ENCODE data around the gene ZG16B.

The ZG16B gene

DNA sequence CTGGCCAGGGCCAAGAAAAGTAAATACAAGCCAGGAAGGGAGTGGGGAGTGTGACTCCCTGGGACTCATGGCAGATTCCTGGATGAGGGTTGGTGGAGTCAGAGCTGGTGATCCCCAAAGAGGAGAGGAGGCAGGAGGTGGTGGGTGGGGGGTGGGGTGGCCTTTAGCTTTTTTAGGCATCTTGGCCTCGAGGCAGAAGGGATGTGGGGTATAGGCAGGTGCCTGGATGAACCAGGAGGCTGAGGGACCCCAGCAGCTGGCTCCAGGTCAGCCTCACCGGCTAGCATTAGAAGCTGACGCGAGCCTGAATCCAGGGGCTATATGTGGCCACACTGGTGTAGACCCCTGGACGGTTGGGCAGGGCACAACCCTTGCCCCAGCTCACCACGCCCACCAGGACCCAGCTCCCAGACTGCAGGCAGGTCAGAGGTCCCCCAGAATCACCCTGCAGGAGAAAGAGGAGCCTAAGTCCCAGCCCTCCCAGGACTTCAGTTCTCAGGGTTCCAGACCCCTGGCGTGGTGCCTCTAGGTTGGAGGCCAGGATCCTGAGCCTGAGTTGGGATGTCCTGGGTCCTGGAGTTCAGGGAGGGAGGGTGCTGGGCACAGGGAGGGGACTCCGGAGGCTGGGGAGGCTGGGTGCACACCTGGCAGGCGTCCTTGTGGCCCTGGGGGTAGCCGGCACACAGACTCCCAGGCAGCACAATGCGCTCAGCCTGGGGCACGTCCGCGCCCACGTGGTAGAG is 45.6 kb upstream of the ZG16B start:
- H3K36me3 ChIP-seq (ENCODE audit: control insufficient read depth in 1 of 2, insufficient read depth in 2 of 2, low read length in 2 of 2) = no peaks in the 10 kb centered on the region
- no peak overlapping the region for H3K14ac ChIP-seq (ENCODE audit: low read length)
- no peak overlapping the region for H3K4ac ChIP-seq (ENCODE audit: low read depth, low read length)
- H2BK5ac ChIP-seq (ENCODE audit: low read depth, low read length, poor library complexity) = no peak overlapping the region
- no peaks in the 10 kb centered on the region for H3K79me2 ChIP-seq (ENCODE audit: control insufficient read depth, insufficient read depth, low read length, poor library complexity)
- no peak overlapping the region for H2AFZ ChIP-seq (ENCODE audit: insufficient read depth, low read length, poor library complexity)
- H3K4me1 ChIP-seq (ENCODE audit: control insufficient read depth in 1 of 2, insufficient read depth in 2 of 2, low read length in 2 of 2) = no peaks in the 10 kb centered on the region
- H3K18ac ChIP-seq (ENCODE audit: low read length) = no peak overlapping the region
- H3K23ac ChIP-seq (ENCODE audit: low read length) = no peak overlapping the region
- no peak overlapping the region for H3K27ac ChIP-seq (ENCODE audit: low read depth, low read length)
- no peak overlapping the region for H4K91ac ChIP-seq (ENCODE audit: low read depth, low read length)
- no peaks in the 10 kb centered on the region for H3K79me1 ChIP-seq (ENCODE audit: low read length)
- no peak overlapping the region for H3K4me2 ChIP-seq (ENCODE audit: low read length)
- no peaks in the 10 kb centered on the region for H3K27me3 ChIP-seq (ENCODE audit: insufficient read depth, low read length)
- DNase-seq = no peak
- H3K9ac ChIP-seq (ENCODE audit: low read length) = no peak overlapping the region
- H3K4me3 ChIP-seq (ENCODE audit: low read depth, low read length) = no peak overlapping the region
- no CpG with 5 or more reads among the region's 15 CpGs for WGBS (ENCODE audit: extremely low coverage, insufficient coverage, insufficient read length)
- no peak overlapping the region for H2AK5ac ChIP-seq (ENCODE audit: low read length)
- no peak overlapping the region for H2BK120ac ChIP-seq (ENCODE audit: insufficient read depth, low read length, poor library complexity)
- no peak overlapping the region for H4K12ac ChIP-seq (ENCODE audit: low read depth, low read length)
- no peaks in the 10 kb centered on the region for H3K9me3 ChIP-seq (ENCODE audit: insufficient read depth, low read depth, low read length)
- no peak overlapping the region for H4K8ac ChIP-seq (ENCODE audit: low read depth, low read length)
- H2BK12ac ChIP-seq (ENCODE audit: low read length) = no peak overlapping the region

DNA sequence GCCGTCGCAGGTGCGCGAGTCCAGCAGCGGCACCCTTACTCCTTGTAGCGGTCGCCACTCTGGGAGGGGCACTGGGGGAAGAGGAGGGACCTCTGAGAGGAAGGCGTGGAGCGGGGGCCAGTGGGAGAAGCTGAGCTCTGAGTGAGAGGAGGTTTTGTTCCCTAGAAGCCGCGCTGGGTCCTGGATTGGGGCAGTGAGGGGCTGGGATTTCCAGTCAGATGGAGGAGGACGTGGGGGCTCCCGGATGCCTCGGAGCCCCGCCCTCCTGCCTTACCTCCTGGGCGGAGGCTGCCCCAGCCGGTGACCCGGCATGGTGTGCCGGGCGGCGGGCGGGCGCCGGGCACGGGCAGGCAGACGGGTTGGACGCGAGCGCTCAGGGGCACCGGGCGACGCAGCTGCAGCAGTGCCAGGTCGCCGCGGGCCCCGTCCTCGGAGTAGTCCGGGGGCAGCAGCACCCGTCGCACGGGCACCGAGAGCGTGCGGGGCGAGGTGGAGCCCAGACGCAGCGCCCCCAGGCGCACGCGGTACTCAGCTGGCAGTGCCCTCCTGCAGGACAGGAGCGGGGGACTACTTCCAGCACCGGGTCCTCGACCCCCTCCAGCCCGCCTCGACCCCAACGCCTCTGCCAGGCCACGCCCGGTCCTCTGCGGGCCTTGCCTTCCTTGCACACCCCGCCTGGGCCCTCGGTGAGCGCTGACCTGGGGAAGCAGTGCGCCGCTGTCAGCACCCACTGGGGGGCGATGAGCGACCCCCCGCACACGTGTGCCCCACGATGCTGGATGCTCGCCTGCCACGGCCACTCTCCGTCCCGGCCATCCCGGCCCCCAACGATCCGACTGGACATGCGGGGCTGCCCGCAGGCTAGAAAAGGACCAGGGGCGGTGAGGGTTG is 44.8 kb upstream of the ZG16B start:
- no peak overlapping the region for H2BK120ac ChIP-seq (ENCODE audit: insufficient read depth, low read length, poor library complexity)
- no peak overlapping the region for H4K91ac ChIP-seq (ENCODE audit: low read depth, low read length)
- H2BK12ac ChIP-seq (ENCODE audit: low read length) = no peak overlapping the region
- no CpG with 5 or more reads among the region's 79 CpGs for WGBS (ENCODE audit: extremely low coverage, insufficient coverage, insufficient read length)
- no peak overlapping the region for H3K23ac ChIP-seq (ENCODE audit: low read length)
- no peak overlapping the region for H3K4me2 ChIP-seq (ENCODE audit: low read length)
- H3K27ac ChIP-seq (ENCODE audit: low read depth, low read length) = no peak overlapping the region
- no peaks in the 10 kb centered on the region for H3K27me3 ChIP-seq (ENCODE audit: insufficient read depth, low read length)
- DNase-seq = no peak
- no peaks in the 10 kb centered on the region for H3K9me3 ChIP-seq (ENCODE audit: insufficient read depth, low read depth, low read length)
- H3K79me2 ChIP-seq (ENCODE audit: control insufficient read depth, insufficient read depth, low read length, poor library complexity) = no peaks in the 10 kb centered on the region
- no peaks in the 10 kb centered on the region for H3K4me1 ChIP-seq (ENCODE audit: control insufficient read depth in 1 of 2, insufficient read depth in 2 of 2, low read length in 2 of 2)
- no peak overlapping the region for H4K12ac ChIP-seq (ENCODE audit: low read depth, low read length)
- H2AFZ ChIP-seq (ENCODE audit: insufficient read depth, low read length, poor library complexity) = no peak overlapping the region
- H3K14ac ChIP-seq (ENCODE audit: low read length) = no peak overlapping the region
- no peak overlapping the region for H3K9ac ChIP-seq (ENCODE audit: low read length)
- H3K4ac ChIP-seq (ENCODE audit: low read depth, low read length) = no peak overlapping the region
- H3K79me1 ChIP-seq (ENCODE audit: low read length) = no peaks in the 10 kb centered on the region
- no peaks in the 10 kb centered on the region for H3K36me3 ChIP-seq (ENCODE audit: control insufficient read depth in 1 of 2, insufficient read depth in 2 of 2, low read length in 2 of 2)
- no peak overlapping the region for H2AK5ac ChIP-seq (ENCODE audit: low read length)
- no peak overlapping the region for H2BK5ac ChIP-seq (ENCODE audit: low read depth, low read length, poor library complexity)
- H4K8ac ChIP-seq (ENCODE audit: low read depth, low read length) = no peak overlapping the region
- H3K18ac ChIP-seq (ENCODE audit: low read length) = no peak overlapping the region
- no peak overlapping the region for H3K4me3 ChIP-seq (ENCODE audit: low read depth, low read length)

DNA sequence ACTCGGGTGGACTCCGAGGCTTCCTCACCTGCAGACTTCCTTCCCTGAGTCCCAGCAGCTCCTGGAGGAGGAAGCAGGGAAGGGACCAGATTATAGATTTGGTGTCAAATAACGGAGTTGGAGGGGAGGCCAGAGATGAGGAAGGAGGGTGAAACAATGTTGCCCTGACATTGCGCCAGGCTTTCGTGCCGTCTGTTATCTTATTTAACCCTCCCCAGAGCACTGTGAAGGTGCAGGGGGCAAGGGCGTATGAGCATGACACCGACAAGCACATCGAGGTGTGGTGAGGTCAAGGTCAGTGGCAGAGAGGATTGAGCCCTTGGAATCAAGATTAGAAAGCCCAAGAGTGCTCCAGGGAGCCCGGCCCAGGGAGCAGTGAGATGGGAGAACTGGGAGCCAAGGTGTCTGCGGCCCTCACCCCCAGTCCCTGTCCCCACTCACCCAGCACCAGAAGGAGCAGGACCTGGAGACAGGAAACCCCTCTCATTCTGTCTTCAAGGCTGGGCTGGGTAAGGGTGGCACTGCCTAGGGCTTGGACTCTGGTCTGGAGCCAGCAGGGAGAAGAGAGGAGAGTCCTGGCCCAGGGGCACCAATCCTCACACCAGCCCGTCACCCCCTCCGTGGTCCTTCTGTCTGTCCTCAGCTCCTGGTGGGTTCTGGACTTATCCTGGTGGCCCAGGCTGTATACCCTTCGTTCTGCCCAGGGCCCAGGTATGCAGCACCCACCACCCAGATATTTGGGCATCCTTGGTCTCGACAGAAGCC is 43.9 kb upstream of the ZG16B start:
- H3K14ac ChIP-seq (ENCODE audit: low read length) = no peak overlapping the region
- H3K4me3 ChIP-seq (ENCODE audit: low read depth, low read length) = no peak overlapping the region
- H4K12ac ChIP-seq (ENCODE audit: low read depth, low read length) = no peak overlapping the region
- no peaks in the 10 kb centered on the region for H3K36me3 ChIP-seq (ENCODE audit: control insufficient read depth in 1 of 2, insufficient read depth in 2 of 2, low read length in 2 of 2)
- no peak overlapping the region for H3K4me2 ChIP-seq (ENCODE audit: low read length)
- H3K23ac ChIP-seq (ENCODE audit: low read length) = no peak overlapping the region
- no peak overlapping the region for H2BK5ac ChIP-seq (ENCODE audit: low read depth, low read length, poor library complexity)
- H3K79me2 ChIP-seq (ENCODE audit: control insufficient read depth, insufficient read depth, low read length, poor library complexity) = no peaks in the 10 kb centered on the region
- no peaks in the 10 kb centered on the region for H3K9me3 ChIP-seq (ENCODE audit: insufficient read depth, low read depth, low read length)
- H2BK120ac ChIP-seq (ENCODE audit: insufficient read depth, low read length, poor library complexity) = no peak overlapping the region
- DNase-seq = no peak
- H3K27ac ChIP-seq (ENCODE audit: low read depth, low read length) = no peak overlapping the region
- no CpG with 5 or more reads among the region's 15 CpGs for WGBS (ENCODE audit: extremely low coverage, insufficient coverage, insufficient read length)
- H3K9ac ChIP-seq (ENCODE audit: low read length) = no peak overlapping the region
- no peak overlapping the region for H3K4ac ChIP-seq (ENCODE audit: low read depth, low read length)
- no peak overlapping the region for H4K91ac ChIP-seq (ENCODE audit: low read depth, low read length)
- H2AK5ac ChIP-seq (ENCODE audit: low read length) = no peak overlapping the region
- H2BK12ac ChIP-seq (ENCODE audit: low read length) = no peak overlapping the region
- H3K27me3 ChIP-seq (ENCODE audit: insufficient read depth, low read length) = no peaks in the 10 kb centered on the region
- H3K18ac ChIP-seq (ENCODE audit: low read length) = no peak overlapping the region
- H3K4me1 ChIP-seq (ENCODE audit: control insufficient read depth in 1 of 2, insufficient read depth in 2 of 2, low read length in 2 of 2) = no peaks in the 10 kb centered on the region
- H2AFZ ChIP-seq (ENCODE audit: insufficient read depth, low read length, poor library complexity) = no peak overlapping the region
- no peak overlapping the region for H4K8ac ChIP-seq (ENCODE audit: low read depth, low read length)
- no peaks in the 10 kb centered on the region for H3K79me1 ChIP-seq (ENCODE audit: low read length)

DNA sequence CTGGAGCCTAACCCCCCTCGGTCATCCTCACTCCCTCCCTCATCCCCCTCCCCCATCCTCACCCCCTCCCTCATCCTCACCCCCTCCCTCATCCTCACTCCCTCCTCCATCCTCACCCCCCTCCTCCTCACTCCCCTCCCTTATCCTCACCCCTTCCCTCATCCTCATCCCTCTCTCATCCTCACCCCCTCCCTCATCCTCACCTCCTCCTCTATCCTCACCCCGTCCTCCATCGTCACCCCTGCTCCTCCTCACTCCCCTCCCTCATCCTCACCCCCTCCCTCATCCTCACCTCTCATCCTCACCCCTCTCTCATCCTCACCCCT is 43.3 kb upstream of the ZG16B start:
- no peak overlapping the region for H3K4me2 ChIP-seq (ENCODE audit: low read length)
- no peaks in the 10 kb centered on the region for H3K79me2 ChIP-seq (ENCODE audit: control insufficient read depth, insufficient read depth, low read length, poor library complexity)
- no peaks in the 10 kb centered on the region for H3K4me1 ChIP-seq (ENCODE audit: control insufficient read depth in 1 of 2, insufficient read depth in 2 of 2, low read length in 2 of 2)
- 100% methylated on average over 2 of the region's 3 CpGs for WGBS (ENCODE audit: extremely low coverage, insufficient coverage, insufficient read length)
- no peak overlapping the region for H2BK12ac ChIP-seq (ENCODE audit: low read length)
- no peak overlapping the region for H3K23ac ChIP-seq (ENCODE audit: low read length)
- H3K36me3 ChIP-seq (ENCODE audit: control insufficient read depth in 1 of 2, insufficient read depth in 2 of 2, low read length in 2 of 2) = no peaks in the 10 kb centered on the region
- no peak overlapping the region for H3K18ac ChIP-seq (ENCODE audit: low read length)
- H2BK5ac ChIP-seq (ENCODE audit: low read depth, low read length, poor library complexity) = no peak overlapping the region
- H3K4ac ChIP-seq (ENCODE audit: low read depth, low read length) = no peak overlapping the region
- no peaks in the 10 kb centered on the region for H3K9me3 ChIP-seq (ENCODE audit: insufficient read depth, low read depth, low read length)
- no peak for DNase-seq
- no peak overlapping the region for H3K14ac ChIP-seq (ENCODE audit: low read length)
- no peak overlapping the region for H2BK120ac ChIP-seq (ENCODE audit: insufficient read depth, low read length, poor library complexity)
- H2AFZ ChIP-seq (ENCODE audit: insufficient read depth, low read length, poor library complexity) = no peak overlapping the region
- no peak overlapping the region for H2AK5ac ChIP-seq (ENCODE audit: low read length)
- H3K9ac ChIP-seq (ENCODE audit: low read length) = no peak overlapping the region
- no peak overlapping the region for H3K4me3 ChIP-seq (ENCODE audit: low read depth, low read length)
- H3K27me3 ChIP-seq (ENCODE audit: insufficient read depth, low read length) = no peaks in the 10 kb centered on the region
- H4K12ac ChIP-seq (ENCODE audit: low read depth, low read length) = no peak overlapping the region
- no peaks in the 10 kb centered on the region for H3K79me1 ChIP-seq (ENCODE audit: low read length)
- H4K91ac ChIP-seq (ENCODE audit: low read depth, low read length) = no peak overlapping the region
- no peak overlapping the region for H3K27ac ChIP-seq (ENCODE audit: low read depth, low read length)
- no peak overlapping the region for H4K8ac ChIP-seq (ENCODE audit: low read depth, low read length)
